ENCODE measurements around the gene POLDIP3.
"Not testable (repeated sequence)": the region's sequence is repeated elsewhere in the genome, so short reads cannot be mapped to it uniquely, and the experiment has no call there.

Gene POLDIP3

GRCh38 chr22:42619261-42620063, 4.8 kb upstream of the POLDIP3 start:
- no peak for DNase-seq (ENCODE audit: low read depth in 3 of 3)

- no peak for DNase-seq (ENCODE audit: low read depth in 3 of 3)
These were observed 2.7 kb upstream of the POLDIP3 start for GRCh38 chr22:42617155-42617983.

- not testable (repeated sequence) for DNase-seq (ENCODE audit: low read depth in 3 of 3)
These were observed 1.1 kb upstream of the POLDIP3 start for GRCh38 chr22:42615860-42616175.

- DNase-seq (ENCODE audit: low read depth in 3 of 3) = peak; percentile 58 to 72 (median 66)
These were observed 593 bp upstream of the POLDIP3 start for GRCh38 chr22:42615092-42615859.

DNA sequence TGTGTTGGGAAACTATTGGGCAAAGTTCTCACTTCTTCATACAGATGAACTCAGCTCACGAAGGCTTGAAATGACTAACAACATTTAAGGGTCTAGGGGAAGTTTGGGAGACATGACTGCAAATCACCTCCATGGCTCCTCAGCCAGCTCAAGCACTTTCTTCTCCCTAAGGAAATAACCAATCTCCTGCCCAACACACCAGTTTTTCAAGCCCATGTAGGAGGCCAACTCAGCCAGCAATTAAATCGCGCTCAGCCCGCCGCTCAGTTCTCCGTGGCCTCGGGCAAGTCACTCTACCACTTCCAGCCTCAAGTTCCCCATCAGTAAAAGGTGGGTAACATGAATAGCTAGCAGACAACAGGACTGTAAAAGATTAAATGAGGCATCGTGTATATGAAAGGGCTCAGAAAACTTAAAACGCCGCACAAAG, 796 bp downstream of the POLDIP3 start:
- no peak for DNase-seq (ENCODE audit: low read depth in 3 of 3)

GRCh38 chr22:42612336-42612735, 2.3 kb downstream of the POLDIP3 start:
- DNase-seq (ENCODE audit: low read depth in 3 of 3) = no peak

- DNase-seq (ENCODE audit: low read depth in 3 of 3) = no peak
These were observed 3.6 kb downstream of the POLDIP3 start for GRCh38 chr22:42611051-42611450.

- no peak for DNase-seq (ENCODE audit: low read depth in 3 of 3)
These were observed 4.5 kb downstream of the POLDIP3 start for GRCh38 chr22:42610186-42610585.

- no peak for DNase-seq (ENCODE audit: low read depth in 3 of 3)
These were observed 5.8 kb downstream of the POLDIP3 start for GRCh38 chr22:42608823-42609361.

GRCh38 chr22:42608136-42608822, 6.4 kb downstream of the POLDIP3 start:
- no peak for DNase-seq (ENCODE audit: low read depth in 3 of 3)

DNA sequence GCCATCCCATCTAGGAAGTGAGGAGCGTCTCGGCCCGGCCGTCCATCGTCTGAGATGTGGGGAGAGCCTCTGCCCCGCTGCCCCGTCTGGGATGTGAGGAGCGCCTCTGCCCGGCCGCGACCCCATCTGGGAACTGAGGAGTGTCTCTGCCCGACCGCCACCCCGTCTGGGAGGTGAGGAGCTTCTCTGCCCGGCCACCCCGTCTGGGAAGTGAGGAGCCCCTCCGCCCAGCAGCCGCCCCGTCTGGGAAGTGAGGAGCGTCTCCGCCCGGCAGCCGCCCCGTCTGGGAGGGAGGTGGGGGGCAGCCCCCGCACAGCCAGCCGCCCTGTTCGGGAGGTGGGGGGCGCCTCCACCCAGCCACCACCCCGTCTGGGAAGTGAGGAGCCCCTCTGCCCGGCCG, 7.0 kb downstream of the POLDIP3 start:
- DNase-seq (ENCODE audit: low read depth in 3 of 3) = not testable (repeated sequence)

- DNase-seq (ENCODE audit: low read depth in 3 of 3) = no peak
These were observed 10.3 kb downstream of the POLDIP3 start for GRCh38 chr22:42604403-42604802.

DNA sequence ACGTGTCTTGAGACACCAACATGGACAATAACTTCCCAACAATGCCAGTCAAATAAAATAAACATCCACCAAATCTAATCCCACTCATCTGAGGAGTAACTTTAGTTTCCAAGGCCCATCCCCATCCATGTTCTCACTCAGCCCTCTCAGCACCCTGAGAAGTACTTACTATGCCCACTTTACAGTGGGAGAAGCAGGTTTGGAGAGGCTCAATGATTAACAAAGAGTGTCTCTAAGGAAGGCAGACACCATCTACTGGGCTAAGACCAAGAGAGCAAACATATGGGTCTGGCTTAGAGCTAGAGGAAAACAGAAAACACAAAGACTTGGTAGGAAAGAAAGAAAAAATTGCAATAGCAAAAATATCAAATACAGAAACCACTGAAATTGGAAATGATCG, 11.3 kb downstream of the POLDIP3 start:
- no peak for DNase-seq (ENCODE audit: low read depth in 3 of 3)

- DNase-seq (ENCODE audit: low read depth in 3 of 3) = no peak
These were observed 12.2 kb downstream of the POLDIP3 start for GRCh38 chr22:42602470-42602869.

DNA sequence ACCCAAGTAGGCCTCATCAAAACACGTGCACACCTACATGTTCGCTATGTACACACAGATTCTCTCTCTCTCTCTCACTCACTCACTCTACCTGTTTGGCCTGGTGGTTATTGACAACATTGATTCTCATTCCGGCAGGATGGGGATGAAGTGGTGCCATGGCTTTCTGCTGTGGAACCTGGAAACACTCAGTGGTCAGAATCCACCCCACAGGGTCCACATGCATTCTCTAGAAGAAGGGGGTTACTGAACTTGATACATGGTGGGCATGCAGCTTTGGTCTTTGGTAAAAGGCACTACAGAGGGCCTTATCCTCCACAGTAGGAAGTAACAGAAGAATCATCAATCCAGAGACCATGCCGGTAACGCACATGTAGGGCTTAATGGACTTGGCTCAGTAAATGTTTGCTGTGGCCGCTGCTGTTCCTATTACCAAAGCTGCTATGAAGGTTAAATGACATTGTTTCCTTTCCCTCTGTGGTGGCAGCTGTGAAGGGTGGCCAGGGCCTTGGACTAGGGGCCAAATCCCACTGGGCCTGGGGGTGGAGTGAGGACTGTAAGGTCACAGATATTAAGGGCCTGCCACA, 12.7 kb downstream of the POLDIP3 start:
- DNase-seq (ENCODE audit: low read depth in 3 of 3) = no peak

DNA sequence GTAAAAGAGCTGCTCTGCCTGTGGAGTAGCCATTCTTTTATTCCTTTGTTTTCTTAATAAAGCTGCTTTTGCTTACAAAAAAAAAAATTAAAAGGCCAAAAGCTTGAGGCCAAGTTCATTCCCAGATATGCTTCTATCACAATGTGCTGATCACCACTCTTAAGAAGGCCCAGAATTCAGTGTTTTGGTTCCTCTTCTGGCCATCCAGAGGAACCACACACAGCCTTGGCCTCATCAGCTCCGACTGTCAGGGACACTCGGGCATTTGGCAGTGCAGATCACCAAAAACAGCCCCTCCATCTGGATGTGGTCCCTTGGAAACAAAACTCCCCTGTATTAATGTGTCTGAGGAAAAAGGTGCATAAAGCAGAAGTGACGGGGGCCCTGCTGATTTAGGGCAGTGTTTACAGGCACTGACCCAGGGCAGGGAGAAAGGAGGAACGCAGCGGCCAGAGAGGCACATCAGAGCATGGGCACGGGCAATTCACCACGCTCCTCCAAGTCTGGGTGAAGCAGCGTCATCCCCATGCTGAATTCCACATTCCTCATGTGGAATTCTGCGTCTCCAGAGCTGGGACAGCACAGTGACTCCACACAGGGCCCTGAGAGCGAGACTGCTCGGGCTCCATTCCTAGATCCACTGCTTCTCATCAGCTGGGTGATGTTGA, 17.7 kb downstream of the POLDIP3 start:
- no peak for DNase-seq (ENCODE audit: low read depth in 3 of 3)

DNA sequence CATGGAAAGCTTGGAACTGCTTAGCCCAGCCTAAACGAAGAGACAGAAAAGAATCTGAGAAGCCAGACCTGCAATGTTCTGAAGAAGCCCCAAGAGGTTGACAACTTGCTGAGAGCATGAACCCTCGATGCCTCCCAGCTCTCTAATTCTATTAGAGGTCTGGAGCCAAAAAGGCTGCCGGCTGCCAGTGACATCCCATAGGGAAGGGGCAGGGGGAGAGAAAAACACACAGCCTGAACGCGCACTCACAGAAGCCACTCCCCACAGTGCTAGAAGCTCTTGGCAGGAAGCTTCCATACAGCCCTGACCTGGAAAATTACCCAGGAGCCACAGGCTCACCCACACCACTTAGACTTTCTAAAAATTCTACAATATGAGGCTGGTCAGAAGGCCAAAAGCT, 18.3 kb downstream of the POLDIP3 start:
- DNase-seq (ENCODE audit: low read depth in 3 of 3) = no peak

- no peak for DNase-seq (ENCODE audit: low read depth in 3 of 3)
These were observed 19.2 kb downstream of the POLDIP3 start for GRCh38 chr22:42595434-42595833.

- DNase-seq (ENCODE audit: low read depth in 3 of 3) = no peak
These were observed 22.7 kb downstream of the POLDIP3 start for GRCh38 chr22:42591987-42592386.

DNA sequence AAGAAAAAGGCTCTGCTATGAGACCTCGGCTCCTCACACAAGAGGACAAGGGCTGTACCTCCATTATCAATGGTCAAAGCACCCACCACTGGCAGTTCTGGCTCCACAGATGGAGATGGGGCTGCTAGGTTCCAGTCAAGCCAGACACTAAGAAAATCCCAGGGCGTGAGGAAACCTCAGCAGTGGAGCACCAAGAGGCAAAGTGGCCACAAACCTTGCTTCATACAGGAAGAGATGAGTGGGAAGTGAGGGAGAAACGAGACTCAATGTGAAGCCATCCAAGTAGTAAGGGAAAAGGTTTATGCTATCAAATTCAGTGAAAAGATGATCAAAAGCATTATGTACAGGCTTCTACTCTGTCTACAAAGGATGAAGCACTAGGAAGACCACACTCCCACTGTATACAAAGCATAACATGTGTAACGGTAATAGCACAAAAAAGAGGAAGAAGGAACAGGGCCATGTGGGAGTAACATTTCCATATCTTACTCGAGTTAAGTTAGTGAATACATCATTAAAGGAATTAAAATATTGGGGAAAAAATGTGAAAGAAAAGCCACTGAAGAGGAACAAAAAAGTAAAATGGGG, 27.0 kb downstream of the POLDIP3 start:
- DNase-seq (ENCODE audit: low read depth in 3 of 3) = no peak
